NOMO-1 treated with dmso at 0.1 percent for 144 hours (cell line): ENCODE results near the gene PLA2G4B.

Experiments
- DNase-seq: peaks from one replicate; lab custom pipeline; 2025; ENCODE audit not compliant: unreplicated experiment; lab: John Stamatoyannopoulos, UW

PLA2G4B gene, protein sequence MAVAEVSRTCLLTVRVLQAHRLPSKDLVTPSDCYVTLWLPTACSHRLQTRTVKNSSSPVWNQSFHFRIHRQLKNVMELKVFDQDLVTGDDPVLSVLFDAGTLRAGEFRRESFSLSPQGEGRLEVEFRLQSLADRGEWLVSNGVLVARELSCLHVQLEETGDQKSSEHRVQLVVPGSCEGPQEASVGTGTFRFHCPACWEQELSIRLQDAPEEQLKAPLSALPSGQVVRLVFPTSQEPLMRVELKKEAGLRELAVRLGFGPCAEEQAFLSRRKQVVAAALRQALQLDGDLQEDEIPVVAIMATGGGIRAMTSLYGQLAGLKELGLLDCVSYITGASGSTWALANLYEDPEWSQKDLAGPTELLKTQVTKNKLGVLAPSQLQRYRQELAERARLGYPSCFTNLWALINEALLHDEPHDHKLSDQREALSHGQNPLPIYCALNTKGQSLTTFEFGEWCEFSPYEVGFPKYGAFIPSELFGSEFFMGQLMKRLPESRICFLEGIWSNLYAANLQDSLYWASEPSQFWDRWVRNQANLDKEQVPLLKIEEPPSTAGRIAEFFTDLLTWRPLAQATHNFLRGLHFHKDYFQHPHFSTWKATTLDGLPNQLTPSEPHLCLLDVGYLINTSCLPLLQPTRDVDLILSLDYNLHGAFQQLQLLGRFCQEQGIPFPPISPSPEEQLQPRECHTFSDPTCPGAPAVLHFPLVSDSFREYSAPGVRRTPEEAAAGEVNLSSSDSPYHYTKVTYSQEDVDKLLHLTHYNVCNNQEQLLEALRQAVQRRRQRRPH

DNA sequence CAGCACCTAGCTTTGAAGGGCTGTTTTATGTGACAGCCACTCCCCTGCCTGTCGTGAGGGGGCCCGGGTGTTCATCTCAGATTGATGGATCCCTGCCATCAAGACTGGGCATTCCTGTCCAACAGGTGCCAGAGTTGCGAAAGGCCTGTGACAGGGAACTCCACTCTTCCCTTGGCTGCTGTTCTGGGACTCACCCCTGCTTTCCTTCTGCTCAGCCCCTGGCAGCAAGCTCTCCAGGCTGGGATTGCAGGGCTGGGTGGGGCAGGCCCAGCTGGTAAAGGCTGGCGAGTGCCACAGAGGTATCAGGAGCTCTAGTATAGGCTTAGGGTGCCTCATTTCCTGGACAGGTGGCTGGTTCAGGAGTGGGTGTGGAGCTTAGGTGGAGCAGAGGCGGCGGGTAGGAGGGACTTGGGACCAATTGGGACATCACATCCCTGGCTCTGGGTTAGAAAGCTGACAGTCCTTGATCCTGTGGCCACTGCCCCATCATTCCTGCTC lies at the start of gene PLA2G4B:
Gene PLA2G4B, plus strand, starts transcription at position 448 of the 498 bp plus-strand sequence. CDS start 67 bp downstream, outside the sequence.
- no peak for DNase-seq

DNA sequence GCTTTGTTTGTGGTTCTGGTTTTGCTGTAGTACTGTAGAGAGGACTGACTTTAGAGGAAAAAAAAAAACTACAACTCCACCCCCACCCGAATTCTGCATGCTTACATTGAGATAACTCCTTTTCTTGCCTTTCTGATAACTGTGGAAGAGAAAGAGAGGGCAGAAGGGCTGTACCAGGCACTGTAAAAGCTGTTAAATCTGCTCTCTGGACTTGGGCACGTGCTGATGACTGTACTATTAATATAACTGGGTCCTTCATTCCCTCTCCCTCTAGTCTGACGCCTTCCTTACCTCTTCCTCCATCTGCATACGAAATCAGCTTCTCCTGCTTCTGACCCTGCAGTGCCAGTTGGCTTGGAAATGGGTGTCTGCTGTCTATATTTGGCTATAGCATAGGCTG lies 49.4 kb upstream of the PLA2G4B start:
- no peak for DNase-seq

DNA sequence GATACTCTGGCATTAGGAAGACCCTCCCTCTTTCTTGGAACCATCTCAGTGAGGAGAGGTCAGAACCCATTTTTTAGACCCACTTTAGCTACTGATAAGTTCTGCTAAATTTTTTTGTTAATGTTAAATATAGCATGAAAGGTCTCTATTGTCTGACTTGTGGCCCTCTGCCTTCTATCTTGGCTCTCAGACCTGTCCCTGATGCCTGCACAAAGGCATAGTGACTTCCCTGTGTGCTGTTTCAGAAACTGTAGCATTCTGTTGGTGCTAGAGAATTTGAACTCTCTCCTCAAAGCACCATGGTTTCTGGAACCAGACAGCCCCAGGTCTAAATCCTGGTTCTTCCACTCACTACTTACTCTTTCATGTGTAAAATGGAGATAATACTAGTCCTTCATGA lies 49.0 kb upstream of the PLA2G4B start:
- DNase-seq, result no peak

DNA sequence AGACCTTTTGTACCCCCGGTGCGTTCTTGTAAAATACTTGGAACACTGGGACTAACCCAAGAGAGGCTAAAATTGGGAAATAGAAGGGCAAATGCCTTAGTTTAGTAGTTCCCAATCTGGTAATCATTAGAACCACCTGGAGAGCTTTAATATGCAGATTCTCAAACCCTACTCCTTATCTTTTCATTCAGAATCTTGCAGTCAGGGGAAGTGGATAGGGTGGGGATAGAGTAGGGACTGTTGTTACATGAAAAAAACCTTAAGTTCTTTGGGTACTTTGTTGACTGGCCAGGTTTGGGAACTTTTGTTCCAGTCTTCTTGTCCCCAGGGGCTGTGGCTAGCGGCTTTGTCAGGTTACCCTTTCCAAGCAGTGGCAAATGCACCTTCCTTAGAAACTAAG lies 48.5 kb upstream of the PLA2G4B start:
- DNase-seq, result no peak

DNA sequence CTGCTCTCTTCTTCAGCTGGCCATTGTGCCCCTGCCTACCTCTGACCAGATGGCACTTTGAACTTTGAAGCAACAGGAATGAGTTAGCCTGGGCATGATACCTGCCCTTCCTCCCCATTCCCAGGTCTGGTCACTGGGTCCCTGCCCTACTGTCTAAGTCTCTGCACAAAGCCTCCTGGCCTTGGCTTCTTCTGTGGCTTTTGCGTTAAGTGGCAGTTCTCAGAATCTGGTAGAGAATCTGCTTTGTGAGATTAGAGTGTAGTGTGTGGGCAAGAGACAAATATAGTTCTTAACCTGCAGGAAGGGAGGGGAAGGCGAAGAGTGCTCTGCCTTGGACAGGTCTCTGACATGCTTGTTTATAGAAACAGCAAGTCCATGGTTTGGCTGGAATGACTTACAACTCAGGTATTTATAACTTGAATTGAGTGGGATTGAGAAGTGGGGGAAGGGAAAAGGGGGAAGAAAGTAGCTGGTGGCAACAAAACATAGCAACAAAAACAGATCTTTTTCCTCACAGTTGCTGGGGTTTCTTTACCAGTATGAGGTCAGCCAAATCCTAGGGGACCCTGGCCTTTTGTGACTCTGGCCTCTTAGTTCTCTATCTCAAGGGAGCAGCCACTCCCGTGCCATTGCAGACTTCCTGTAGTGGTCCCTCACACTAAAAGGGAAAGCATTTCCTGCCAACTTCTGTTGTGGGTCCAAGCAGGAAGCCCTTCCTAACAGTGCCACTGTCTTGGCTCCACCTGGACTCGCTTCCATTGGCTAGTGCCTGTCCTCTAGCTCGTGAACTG lies 47.7 kb upstream of the PLA2G4B start:
- DNase-seq, result no peak

DNA sequence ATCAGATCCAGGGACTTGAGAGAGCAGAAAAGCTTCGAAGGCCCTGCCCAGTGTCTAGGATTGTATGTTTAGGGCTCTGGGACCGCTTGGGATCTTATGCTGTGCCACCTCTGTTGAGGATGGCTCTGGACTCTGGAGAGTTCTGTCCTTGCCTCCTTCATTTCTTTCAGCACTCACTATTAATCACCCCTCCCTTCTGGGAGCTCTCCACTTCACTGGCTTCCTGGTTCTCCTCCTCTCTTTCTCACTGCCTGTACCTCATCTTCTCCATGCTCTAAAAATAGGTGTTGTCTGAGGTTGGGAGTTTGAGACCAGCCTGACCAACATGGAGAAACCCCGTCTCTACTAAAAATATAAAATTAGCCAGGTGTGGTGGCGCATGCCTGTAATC lies 47.1 kb upstream of the PLA2G4B start:
- no peak for DNase-seq

DNA sequence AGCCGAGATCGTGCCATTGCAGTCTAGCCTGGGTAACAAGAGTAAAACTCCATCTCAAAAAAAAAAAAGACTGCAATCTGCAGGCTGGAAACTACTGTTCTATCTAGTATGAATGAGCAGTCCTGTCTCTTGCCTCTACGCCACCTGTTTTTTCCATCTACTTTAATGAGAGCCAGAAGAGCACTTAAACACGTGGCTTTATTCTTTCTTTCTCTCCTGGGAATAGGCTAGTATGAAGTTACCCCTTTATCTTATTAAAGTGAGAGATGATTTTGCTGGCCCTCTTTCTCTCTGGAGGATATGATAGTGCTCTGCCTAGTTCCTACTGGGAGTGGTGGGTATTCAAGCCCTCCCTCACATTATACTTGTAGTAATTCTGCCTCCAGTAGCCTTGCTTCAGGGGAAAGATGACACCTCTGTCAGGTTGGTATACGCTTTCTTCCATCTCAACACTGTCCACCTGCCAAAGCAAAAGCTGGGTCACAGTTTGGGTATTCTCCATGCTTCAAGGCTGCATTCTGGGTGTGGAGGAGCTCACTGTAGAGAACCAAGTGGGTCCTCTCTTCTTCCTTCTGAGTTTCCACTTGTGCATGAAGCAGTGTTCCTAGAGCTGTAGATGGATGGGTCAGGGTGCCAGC lies 46.5 kb upstream of the PLA2G4B start:
- DNase-seq, result no peak

DNA sequence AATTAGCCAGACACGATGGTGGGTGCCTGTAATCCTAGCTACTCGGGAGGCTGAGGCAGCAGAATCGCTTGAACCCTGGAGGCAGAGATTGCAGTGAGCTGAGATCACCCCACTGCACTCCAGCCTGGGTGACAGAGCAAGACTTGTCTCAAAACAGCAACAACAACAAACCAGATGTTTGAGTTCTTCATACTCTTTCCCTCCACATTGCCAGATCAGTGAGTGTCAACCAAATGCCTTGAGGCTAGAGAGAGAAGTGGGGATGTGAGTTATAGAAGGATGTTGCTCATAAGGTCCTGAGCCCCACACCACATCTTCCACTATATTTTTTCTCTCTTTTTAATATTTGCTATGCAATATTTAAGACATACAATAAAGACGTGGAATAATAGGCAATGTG lies 44.6 kb upstream of the PLA2G4B start:
- DNase-seq, result no peak

DNA sequence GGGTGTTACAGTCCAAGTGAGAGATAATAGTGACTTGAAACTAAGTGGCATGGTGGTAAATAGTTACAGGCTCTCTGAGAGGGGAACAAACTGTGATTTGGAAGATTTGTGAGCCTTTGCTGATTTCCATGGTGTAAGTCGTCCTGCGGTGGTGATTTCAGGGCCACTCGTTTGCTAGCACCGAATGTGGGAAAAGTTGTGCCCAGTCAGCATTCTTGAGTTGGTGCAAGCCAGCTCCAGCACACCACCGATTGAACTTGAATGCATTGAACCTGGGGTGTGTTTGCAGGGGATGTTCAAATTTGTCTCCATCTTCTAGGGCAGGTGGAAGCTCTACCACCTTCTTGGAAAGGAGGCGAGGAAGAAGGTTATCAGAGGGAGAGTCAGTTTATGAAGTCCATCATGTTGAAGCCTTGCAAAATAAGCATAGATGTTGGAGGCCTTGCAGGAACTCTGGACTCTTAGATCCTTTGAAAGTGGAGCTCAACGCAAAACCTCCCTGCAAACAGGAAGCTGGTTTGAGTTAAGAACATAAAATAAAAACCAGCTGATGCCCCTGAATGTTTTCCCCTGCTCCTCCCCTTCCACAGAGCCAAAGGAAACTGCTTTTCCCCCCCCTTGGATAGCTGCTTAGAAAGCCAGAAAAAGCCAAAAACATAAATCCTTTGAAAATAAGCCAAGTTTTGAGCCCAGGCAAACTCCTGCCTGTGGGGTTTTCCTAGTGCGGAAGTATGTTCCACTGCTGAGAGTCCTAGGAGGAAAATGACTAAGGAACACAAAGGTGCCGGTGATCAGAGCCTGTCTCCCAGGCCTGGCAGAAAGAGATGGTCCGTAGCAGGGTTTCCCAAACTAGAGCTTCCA lies 42.4 kb upstream of the PLA2G4B start:
- DNase-seq, result no peak

DNA sequence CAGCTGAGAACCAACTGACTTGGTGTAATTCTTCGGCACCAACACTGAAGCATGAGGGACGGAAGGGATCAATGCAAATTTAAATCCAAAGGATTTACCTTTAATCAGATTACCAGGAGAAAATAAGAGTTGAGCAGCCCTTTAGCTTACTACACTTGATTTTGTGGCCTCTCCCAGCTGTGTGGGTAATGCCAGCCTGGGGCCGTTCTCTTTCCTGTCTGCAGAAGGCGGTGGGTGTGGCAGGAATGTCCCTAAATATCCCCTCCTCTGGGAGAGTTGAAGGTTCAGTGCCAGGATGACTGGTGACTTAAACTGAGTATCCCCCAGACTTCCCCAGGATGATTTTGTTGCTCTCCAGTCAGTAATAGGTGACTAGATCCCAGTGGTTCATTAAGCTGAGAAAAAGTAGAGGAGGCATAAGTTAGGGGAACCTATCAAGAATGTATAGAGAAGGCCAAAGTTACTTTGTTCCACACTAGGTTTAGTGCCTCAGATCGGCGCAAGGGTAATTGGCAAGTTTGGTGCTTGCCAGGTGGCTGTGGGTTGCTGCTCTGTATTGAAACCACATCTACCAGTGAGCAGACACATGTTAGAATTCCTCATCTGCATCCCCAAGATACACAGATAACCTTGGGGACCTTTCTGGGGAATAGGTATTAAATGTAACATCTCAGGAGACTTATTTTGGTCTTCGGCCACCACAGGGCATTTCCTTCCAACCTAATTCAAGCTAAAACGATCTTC lies 41.3 kb upstream of the PLA2G4B start:
- DNase-seq, result no peak

DNA sequence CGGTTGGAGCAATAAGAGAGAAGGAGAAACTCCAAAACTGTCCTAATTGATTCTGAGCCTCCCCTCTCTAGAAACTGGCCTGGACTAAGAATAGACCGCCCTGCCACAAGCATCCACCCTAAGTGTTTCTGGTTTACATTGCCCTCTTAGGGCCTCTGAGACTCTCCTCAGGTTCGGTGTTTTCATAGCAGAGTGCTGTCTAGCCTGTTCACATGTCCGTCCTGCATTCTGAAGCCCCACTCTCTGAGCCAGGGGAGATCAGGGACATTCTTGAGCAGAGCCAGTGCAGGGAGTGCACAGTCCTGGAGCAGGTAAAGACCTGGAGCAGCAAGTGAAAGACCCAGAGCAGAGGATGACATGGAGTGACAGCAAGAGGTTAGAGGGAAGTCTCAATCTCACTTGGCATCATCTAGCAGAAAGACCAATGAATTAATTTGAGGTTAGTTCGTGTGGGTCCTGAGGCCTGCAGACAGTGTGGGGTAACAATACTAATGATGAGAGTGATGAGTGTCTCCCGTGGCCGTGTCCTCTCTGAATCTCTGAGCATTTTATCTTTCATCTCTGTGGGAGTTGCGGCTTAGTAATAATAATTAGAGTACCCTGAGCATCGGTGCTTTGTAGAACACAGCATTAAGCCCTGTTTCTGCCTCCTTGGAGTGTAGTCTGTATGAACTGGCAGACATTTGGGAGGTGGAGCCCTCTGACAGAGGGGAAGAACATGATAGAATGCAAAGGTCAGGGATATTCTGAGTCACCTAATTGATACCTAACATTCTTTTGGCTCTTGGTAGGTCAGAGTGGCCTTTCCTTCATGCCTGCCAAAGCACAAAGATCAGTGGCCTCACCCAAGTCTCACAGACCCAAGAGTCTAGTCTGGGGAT lies 39.8 kb upstream of the PLA2G4B start:
- DNase-seq, result no peak

DNA sequence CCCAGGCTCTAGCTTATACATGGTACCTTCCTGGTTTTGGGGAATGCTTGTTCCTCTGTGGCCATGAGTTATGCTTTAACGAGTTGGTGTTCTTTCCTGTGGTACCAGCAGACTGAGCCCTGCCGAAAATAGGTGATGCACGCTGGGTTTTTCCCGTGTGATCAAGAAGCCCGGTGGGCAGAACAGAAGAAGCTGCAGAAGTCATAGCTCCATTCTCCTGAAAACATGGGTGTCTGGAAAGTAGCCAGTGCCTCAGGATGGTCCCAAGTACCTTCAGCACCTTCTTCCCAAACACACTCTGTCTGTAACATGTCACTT lies 39.2 kb upstream of the PLA2G4B start:
- DNase-seq, result no peak

DNA sequence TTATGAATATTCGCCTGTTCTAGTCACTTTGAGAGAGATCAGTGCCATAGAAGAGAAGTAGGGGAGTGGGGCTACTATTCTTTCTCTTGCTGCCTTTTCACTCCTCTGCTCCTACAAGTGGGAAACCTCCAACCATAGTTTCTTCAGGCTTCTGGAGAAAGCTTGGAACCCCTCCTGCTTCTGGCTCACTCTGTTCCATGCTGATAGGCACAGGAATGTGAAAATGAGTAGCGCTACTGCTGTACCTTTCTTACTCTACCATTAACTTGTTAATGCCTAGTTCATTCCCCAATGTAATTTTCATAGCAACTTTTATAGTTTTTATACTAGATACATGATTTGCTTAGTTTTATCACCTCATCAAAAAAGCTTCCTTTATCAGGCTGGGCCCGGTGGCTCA lies 37.5 kb upstream of the PLA2G4B start:
- DNase-seq, result no peak

DNA sequence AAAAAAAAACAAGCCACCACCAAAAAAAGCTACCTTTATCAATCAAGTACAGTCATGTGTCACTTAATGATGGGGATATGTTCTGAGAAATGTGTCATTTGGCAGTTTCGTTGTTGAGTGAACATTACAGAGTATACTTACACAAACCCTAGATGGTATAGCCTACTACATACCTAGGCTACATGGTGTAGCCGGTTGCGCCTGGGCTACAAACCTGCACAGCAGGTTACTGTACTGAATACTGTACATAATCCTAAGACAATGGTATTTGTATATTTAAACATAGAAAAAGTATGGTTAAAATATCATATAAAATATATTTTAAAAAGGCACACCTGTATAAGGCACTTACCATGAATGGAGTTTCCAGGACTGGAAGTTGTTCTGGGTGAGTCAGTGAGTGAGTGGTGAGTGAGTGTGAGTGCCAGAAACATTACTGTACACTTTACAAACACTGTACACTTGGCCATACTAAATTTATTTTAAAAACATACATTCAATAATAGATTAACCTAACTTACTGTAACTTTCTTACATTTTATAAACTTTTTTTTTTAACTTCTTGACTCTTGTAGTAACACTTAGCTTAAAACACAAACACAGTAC lies 36.7 kb upstream of the PLA2G4B start:
- DNase-seq, result no peak

DNA sequence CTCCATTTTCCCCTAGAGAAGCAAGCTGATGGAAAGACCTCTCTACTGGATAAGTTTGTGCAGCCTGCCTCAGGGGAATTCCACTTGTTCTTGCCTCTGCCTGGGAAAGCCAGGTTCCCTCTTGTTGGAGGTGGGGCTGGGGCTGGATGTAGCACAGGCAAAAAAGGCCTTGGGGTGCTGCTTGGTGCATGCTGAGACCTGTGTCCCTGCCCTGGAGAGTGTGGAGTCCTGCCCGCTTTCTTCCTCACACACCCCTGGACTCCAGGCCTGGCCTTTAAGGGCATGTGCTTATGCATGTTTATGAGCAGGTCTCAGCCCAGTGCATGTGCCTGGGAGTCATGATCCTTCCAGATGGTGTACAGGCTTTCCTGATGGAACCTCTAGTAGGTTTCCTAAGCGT lies 34.3 kb upstream of the PLA2G4B start:
- DNase-seq, result no peak

DNA sequence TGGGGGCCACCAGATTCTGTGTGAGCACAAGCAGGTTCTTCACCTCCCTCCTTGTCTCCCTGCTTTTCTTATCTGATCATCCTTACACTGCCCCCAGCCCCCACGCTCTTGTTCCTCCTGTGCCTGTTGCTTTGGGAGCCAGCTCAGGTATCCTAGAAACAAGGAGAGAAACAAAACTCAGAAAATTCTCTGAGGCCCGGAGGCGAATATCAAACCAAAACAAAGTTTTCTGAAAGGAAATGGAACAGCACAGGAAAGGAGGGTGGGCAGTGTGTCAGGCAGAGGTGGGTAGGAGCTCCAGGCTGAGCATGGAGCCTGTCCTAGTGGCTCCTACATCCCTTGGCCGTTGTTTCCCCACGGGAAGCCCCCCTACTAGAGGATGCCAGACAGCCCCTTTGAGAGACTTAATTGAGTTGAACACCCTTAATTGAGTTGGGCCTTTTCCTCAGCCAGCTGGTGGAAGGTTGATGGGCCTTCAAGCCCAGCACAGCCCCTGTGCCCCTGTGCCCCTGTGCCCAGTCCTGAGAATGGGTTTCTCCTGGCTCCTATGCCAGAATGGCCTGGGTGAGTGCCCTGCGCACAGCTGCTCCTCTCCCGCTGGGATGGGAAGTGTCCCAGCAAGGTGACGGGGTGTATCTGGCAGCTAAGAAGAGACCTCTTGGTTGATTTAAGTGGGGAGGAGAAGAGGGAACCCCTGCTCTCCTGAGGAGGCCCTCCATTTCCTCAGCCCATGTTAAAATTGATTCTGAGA lies 33.6 kb upstream of the PLA2G4B start:
- no peak for DNase-seq

DNA sequence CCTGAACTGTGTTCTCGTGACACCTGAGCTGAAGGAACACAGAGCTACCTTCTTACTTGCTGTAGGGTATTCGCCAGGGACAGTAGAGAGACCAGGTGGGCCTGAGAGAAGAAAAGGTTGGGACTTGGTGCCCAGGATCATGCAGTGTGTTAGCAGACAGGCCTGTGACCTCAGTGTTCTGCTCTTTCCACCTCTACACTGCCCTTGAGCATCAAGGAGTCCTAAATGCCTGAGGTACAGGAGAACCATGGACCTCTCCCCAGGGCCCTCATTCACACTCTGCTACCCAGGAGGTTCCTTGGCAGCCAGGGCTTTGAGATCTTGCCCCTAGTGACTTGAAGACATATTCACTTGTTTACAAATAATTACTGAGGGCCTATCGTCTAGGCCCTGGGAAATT lies 32.9 kb upstream of the PLA2G4B start:
- no peak for DNase-seq
